ENCODE results near the gene RPTOR. TPM values are rescaled to one million over a fixed set of nuclear protein-coding genes. Genes with fewer than 3 reads are reported as not detected.
A peak's percentile ranks its signal among the peaks of the same experiment; 100 is the strongest.

The RPTOR gene
- total and polyA plus RNA-seq, 2 donors (not counting 1 experiment from before 2014, with no cell fraction given), result 6.7 to 22.8 TPM

GRCh38 chr17:80948019-80948975 lies 403.7 kb downstream of the RPTOR start:
- Histone ChIP-seq H3K36me3 (ENCODE audit: control insufficient read depth, insufficient read depth, low read length) (peaks cover 11% of the 10 kb centered on the region), H4K20me1 (ENCODE audit: control insufficient read depth, extremely low read depth, insufficient read depth, low read length) (no peaks in the 10 kb centered on the region), H3K4me2 (ENCODE audit: extremely low read depth, insufficient read depth, low read length) (no peak overlapping the region), H2AFZ (ENCODE audit: low read length) (no peak overlapping the region), H3K79me2 (ENCODE audit: control insufficient read depth, insufficient read depth, low read length) (no peaks in the 10 kb centered on the region), H3K9ac (ENCODE audit: insufficient read depth, low read length) (no peak overlapping the region), H3K27ac (ENCODE audit: insufficient read depth, low read length) (no peak overlapping the region), H3K4me3 (replicated peaks in 1 of 4; ENCODE audit: control extremely low read depth in 1 of 4, insufficient read depth in 1 of 4, low read depth in 3 of 4, low read length in 4 of 4) (no peak overlapping the region), H3K27me3 (ENCODE audit: control insufficient read depth, insufficient read depth, low read length) (no peaks in the 10 kb centered on the region), H3K9me3 (ENCODE audit: control insufficient read depth, insufficient read depth, low read depth, low read length) (no peaks in the 10 kb centered on the region), H3K4me1 (ENCODE audit: control insufficient read depth, extremely low read depth, insufficient read depth, low read length) (no peaks in the 10 kb centered on the region)
- peak in 1 of 2 donors; percentile 50 for DNase-seq (ENCODE audit: low read depth in 2 of 2)
- peak in 1 of 2 donors; percentile 19 for TF ChIP-seq CTCF (conservative IDR thresholded peaks at IDR 0.05 in 1 of 2, IDR thresholded peaks at IDR 0.05 in 1 of 2; ENCODE audit: low read depth in 1 of 2, low read length in 2 of 2)
- TF ChIP-seq EZH2 (IDR thresholded peaks at IDR 0.05; ENCODE audit: low read length, missing control alignments), result no peak

GRCh38 chr17:80948976-80949450 lies 404.4 kb downstream of the RPTOR start:
- TF ChIP-seq CTCF (conservative IDR thresholded peaks at IDR 0.05 in 1 of 2, IDR thresholded peaks at IDR 0.05 in 1 of 2; ENCODE audit: low read depth in 1 of 2, low read length in 2 of 2) (peak in 1 of 2 donors; percentile 8), EZH2 (IDR thresholded peaks at IDR 0.05; ENCODE audit: low read length, missing control alignments) (no peak)
- no peak overlapping the region for H3K9ac ChIP-seq (ENCODE audit: insufficient read depth, low read length)
- no peaks in the 10 kb centered on the region for H3K4me1 ChIP-seq (ENCODE audit: control insufficient read depth, extremely low read depth, insufficient read depth, low read length)
- no peak for DNase-seq (ENCODE audit: low read depth in 2 of 2)
- no peak overlapping the region for H2AFZ ChIP-seq (ENCODE audit: low read length)
- no peaks in the 10 kb centered on the region for H3K9me3 ChIP-seq (ENCODE audit: control insufficient read depth, insufficient read depth, low read depth, low read length)
- H3K27me3 ChIP-seq (ENCODE audit: control insufficient read depth, insufficient read depth, low read length), result no peaks in the 10 kb centered on the region
- H4K20me1 ChIP-seq (ENCODE audit: control insufficient read depth, extremely low read depth, insufficient read depth, low read length), result no peaks in the 10 kb centered on the region
- peaks cover 11% of the 10 kb centered on the region for H3K36me3 ChIP-seq (ENCODE audit: control insufficient read depth, insufficient read depth, low read length)
- no peak overlapping the region for H3K4me3 ChIP-seq (replicated peaks in 1 of 4; ENCODE audit: control extremely low read depth in 1 of 4, insufficient read depth in 1 of 4, low read depth in 3 of 4, low read length in 4 of 4)
- no peak overlapping the region for H3K27ac ChIP-seq (ENCODE audit: insufficient read depth, low read length)
- H3K79me2 ChIP-seq (ENCODE audit: control insufficient read depth, insufficient read depth, low read length), result no peaks in the 10 kb centered on the region
- H3K4me2 ChIP-seq (ENCODE audit: extremely low read depth, insufficient read depth, low read length), result no peak overlapping the region
